Stomach (tissue), 4 donors: Measurements from ENCODE around the gene CYB5A.

ENCODE experiments used
- EP300 ChIP-seq: sonication (generic); formaldehyde crosslinking; IDR thresholded peaks from one replicate; pipeline ENCODE4 v1.6.1; 2017; ENCODE audit warnings: antibody characterized with exemption
- POLR2A ChIP-seq, 4 donors: fragments of 450-650 bp; IDR thresholded peaks; one replicate each; pipeline ENCODE4 v1.6.1; 2016; ENCODE audit warnings: antibody characterized with exemption in 4 of 4, control low read depth in 2 of 4, mild to moderate bottlenecking in 1 of 4, moderate library complexity in 1 of 4
- POLR2AphosphoS5 ChIP-seq, 3 donors: sonication (generic); formaldehyde crosslinking; IDR thresholded peaks; one replicate each; pipeline ENCODE4 v1.6.1; 2016; ENCODE audit warnings: antibody characterized with exemption in 3 of 3
- TF ChIP-seq, protein P1 (sequence below), 7 experiments: fragments of 450-650 bp in 4 of 7; fragments of 200-600 bp in 3 of 7; sonication (generic) in 3 of 7; IDR thresholded peaks; one replicate each; pipeline ENCODE4 v1.5.1; 2016 to 2019; ENCODE audit warnings: antibody characterized with exemption in 7 of 7, control low read depth in 2 of 7, mild to moderate bottlenecking in 1 of 7

DNA sequence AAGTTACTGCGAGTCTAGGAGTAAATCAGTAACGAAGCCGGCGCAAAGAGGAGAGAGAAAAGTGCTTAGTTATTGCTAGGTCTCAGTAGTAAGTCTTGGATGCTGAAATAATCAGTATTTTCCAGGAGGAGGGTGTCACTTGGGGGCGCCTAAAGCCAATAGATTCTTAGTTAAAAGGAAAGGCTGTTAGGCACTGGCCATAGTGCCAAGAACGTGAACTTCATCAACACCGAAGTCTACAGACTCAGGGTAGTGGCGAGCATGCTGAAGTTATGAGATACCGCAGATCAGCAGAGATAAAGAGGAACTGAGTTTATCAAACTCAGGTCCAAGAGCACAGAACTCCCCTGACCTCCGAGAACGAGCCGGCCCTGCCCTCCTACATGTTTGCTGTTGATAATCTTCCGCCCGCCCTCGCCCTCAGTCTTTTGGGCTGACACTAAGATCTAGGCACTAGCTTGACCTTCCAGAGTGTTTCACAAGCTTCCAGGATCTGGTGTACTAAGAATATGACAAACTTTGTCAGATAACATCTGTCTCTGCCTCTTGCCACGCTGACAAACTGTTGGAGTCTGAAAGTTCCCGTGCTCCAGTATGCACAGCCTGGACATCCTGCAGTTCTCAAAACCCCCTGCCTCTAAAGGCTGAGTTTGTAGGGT lies 49.2 kb downstream of the CYB5A start:
- TF ChIP-seq, protein P1, sequence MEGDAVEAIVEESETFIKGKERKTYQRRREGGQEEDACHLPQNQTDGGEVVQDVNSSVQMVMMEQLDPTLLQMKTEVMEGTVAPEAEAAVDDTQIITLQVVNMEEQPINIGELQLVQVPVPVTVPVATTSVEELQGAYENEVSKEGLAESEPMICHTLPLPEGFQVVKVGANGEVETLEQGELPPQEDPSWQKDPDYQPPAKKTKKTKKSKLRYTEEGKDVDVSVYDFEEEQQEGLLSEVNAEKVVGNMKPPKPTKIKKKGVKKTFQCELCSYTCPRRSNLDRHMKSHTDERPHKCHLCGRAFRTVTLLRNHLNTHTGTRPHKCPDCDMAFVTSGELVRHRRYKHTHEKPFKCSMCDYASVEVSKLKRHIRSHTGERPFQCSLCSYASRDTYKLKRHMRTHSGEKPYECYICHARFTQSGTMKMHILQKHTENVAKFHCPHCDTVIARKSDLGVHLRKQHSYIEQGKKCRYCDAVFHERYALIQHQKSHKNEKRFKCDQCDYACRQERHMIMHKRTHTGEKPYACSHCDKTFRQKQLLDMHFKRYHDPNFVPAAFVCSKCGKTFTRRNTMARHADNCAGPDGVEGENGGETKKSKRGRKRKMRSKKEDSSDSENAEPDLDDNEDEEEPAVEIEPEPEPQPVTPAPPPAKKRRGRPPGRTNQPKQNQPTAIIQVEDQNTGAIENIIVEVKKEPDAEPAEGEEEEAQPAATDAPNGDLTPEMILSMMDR (IDR thresholded peaks at IDR 0.05): no peak
- TF ChIP-seq POLR2A (IDR thresholded peaks at IDR 0.05): no peak
- TF ChIP-seq EP300: no peak
- TF ChIP-seq POLR2AphosphoS5 (IDR thresholded peaks at IDR 0.05): no peak
